ENCODE data around the gene AFF3. TPM values are rescaled to one million over a fixed set of nuclear protein-coding genes. Genes with fewer than 3 reads are reported as not detected.

Gene AFF3
- total and polyA plus RNA-seq, 5 donors, result 4.0 to 22.0 (median 17.8) TPM

DNA sequence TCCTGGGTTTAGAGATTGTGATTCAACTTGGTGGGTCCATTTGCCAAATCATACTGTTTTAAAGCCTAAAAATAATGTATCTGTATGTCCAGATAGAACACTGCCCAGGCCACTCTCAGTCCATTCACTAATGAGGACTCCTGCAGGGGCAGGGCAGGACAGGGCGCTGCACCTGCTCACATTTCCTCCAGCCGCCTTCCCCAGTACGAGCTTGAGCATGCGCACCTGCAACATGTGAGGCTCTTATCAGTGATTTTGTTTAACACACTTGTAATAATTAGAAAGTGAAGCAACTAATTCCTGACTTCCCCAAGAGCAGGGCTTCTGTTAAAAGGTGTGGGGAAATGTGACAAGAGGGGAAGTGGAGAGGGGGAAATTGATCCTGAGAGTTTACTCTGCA lies 89.7 kb downstream of the AFF3 start:
- ATAC-seq (no peak), DNase-seq (no peak)
- 85% methylated on average over 4 of the region's 4 CpGs for WGBS
- H3K27me3 ChIP-seq (ENCODE audit: control insufficient read depth, insufficient read depth), result no peaks in the 10 kb centered on the region
- intact Hi-C loops (cut with DNase I), result no loop called here
- no peaks in the 10 kb centered on the region for H3K4me1 ChIP-seq (ENCODE audit: control insufficient read depth, insufficient read depth, low read length)
- no peak overlapping the region for H3K4me3 ChIP-seq (ENCODE audit: low read length)
- no peaks in the 10 kb centered on the region for H3K9me3 ChIP-seq (ENCODE audit: control insufficient read depth, low read length)
- H3K27ac ChIP-seq (ENCODE audit: low read length), result no peak overlapping the region

DNA sequence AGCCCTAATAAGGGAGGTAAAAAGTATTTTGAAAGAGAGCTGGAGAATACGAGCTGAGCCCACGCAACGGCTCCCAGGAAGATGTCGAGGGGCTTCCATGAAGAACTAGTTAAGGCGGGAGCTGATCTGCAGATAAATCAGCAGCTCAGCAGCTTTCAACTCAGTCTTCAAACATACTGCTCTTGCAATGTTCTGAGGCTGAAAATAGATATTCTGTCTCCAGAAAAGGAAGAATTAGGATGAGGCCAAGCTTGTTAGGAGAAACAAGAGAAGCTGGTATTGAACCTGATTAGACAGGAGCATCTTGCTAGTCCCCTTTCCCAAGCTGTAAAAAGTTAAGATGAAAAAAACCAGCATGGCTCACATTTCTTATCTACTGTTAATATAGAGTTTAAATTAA lies 91.1 kb downstream of the AFF3 start:
- H3K4me1 ChIP-seq (ENCODE audit: control insufficient read depth, insufficient read depth, low read length), result no peaks in the 10 kb centered on the region
- no peaks in the 10 kb centered on the region for H3K9me3 ChIP-seq (ENCODE audit: control insufficient read depth, low read length)
- DNase-seq, result no peak
- no peak overlapping the region for H3K27ac ChIP-seq (ENCODE audit: low read length)
- H3K4me3 ChIP-seq (ENCODE audit: low read length), result no peak overlapping the region
- 90% methylated on average over 5 of the region's 5 CpGs for WGBS
- intact Hi-C loops (cut with DNase I), result no loop called here
- ATAC-seq, result no peak
- H3K27me3 ChIP-seq (ENCODE audit: control insufficient read depth, insufficient read depth), result no peaks in the 10 kb centered on the region

DNA sequence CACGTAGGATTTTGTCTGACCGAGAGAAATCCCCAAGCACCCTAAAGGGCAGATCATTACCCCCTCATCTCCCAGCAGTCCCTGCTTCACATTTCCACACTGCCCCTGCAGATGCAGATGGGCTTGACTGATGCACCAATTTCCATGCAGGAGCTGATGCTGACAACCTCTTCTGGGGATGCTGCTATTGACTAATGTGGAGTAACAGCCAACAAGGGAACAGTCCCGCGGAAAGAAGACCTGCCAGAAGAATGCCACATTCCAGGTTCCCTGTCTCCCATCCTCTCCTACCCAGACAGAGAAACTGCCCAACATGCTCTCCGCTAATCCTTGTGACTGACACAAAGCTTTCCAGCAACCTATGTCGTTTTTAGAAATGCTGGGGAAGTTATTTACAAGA lies 91.7 kb downstream of the AFF3 start:
- DNase-seq, result no peak
- Histone ChIP-seq H3K27ac (ENCODE audit: low read length) (no peak overlapping the region), H3K9me3 (ENCODE audit: control insufficient read depth, low read length) (no peaks in the 10 kb centered on the region), H3K4me3 (ENCODE audit: low read length) (no peak overlapping the region), H3K4me1 (ENCODE audit: control insufficient read depth, insufficient read depth, low read length) (no peaks in the 10 kb centered on the region), H3K27me3 (ENCODE audit: control insufficient read depth, insufficient read depth) (no peaks in the 10 kb centered on the region)
- 78% methylated on average over 6 of the region's 6 CpGs for WGBS
- intact Hi-C loops (cut with DNase I), result no loop called here
- ATAC-seq, result no peak

DNA sequence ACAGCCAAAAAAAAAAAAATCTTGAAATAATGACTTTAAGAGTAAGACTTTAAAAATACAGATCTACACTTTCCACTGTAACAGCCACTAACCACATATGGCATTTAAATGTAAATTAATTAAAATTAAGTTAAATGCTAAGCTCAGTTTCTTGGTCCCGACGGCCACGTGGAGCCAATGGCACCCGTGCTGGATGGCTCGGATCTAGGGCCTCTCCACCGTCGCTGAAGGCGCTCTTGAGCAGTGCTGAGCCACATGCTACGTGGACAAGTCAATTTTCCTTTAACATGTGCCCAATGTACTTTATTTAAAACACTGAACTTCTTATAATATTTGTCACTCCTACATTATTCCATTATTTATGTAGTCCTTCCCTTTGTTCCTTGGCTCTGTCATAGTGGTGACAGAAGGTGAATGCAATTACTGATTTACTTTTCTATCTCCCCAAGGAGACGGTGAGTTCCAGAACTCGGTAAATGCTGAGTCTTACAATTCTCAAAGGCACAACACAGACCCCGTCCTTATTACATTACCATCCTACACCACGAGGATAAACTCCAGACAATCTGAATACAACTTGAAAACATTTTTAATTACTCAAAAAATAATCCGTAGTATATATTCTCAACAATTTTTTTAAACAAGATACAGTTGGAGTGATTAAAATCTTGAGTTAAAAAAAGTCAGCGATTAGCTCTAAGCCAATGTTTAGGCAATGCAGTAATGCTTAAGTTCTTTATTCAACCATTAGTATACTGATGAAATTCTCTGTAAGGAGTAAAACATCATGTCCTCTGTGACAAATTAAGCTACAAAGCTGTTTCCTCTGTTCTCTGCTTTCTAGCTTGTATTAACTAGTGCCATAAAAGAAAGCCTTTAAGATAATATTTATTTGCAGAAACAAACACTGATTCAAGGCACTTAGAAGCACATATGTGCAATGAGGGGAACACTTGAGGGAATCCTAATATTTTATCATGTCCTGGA lies 95.1 kb downstream of the AFF3 start:
- intact Hi-C loops (cut with DNase I), result no loop called here
- H3K27ac ChIP-seq (ENCODE audit: low read length), result no peak overlapping the region
- H3K4me1 ChIP-seq (ENCODE audit: control insufficient read depth, insufficient read depth, low read length), result no peaks in the 10 kb centered on the region
- H3K9me3 ChIP-seq (ENCODE audit: control insufficient read depth, low read length), result no peaks in the 10 kb centered on the region
- H3K27me3 ChIP-seq (ENCODE audit: control insufficient read depth, insufficient read depth), result no peaks in the 10 kb centered on the region
- ATAC-seq (no peak), DNase-seq (no peak)
- WGBS, result 91% methylated on average over 15 of the region's 15 CpGs
- no peak overlapping the region for H3K4me3 ChIP-seq (ENCODE audit: low read length)

DNA sequence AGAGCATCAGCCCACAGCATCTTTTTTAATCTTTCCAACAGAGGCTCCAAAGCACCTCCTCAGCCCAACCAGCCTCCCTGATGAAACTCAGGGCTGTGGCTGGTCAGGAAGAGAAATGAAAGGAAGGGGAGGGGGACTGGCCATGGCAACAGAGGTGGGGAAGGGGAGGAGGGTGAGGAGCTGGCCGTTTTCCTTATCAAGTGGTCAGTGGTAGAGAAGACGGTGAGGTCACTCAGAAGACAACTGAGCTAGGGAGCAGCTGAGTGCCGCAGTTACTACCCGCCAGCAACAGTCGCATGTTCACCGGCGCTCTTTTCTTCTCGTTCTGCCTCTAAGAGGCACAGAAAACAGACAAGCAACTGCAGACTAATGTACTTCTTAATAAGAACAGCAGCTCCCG lies 97.4 kb downstream of the AFF3 start:
- DNase-seq (no peak), ATAC-seq (no peak)
- Histone ChIP-seq H3K4me1 (ENCODE audit: control insufficient read depth, insufficient read depth, low read length) (no peaks in the 10 kb centered on the region), H3K27ac (ENCODE audit: low read length) (no peak overlapping the region), H3K27me3 (ENCODE audit: control insufficient read depth, insufficient read depth) (no peaks in the 10 kb centered on the region), H3K9me3 (ENCODE audit: control insufficient read depth, low read length) (no peaks in the 10 kb centered on the region), H3K4me3 (ENCODE audit: low read length) (no peak overlapping the region)
- intact Hi-C loops (cut with DNase I), result no loop called here
- WGBS, result 65% methylated on average over 9 of the region's 9 CpGs

DNA sequence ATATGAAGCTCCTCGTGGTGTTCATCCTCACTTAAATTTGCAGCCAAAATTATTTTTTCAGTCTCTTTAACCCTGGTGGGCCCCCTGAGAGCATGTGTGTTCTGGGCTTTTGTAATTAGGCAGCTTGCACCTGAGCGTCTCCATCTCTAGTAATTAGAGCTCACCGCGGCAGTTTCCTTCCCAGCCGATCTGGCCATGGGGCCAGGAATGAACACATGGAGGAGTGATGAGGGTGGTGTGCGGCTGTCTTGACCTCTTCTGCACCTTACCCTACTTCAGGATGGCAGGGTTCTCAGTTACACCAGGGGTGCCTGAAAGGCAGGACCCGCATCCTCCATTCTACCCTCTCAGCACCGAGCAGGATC lies 98.5 kb downstream of the AFF3 start:
- Histone ChIP-seq H3K4me3 (ENCODE audit: low read length) (no peak overlapping the region), H3K27me3 (ENCODE audit: control insufficient read depth, insufficient read depth) (no peaks in the 10 kb centered on the region), H3K9me3 (ENCODE audit: control insufficient read depth, low read length) (no peaks in the 10 kb centered on the region), H3K27ac (ENCODE audit: low read length) (no peak overlapping the region), H3K4me1 (ENCODE audit: control insufficient read depth, insufficient read depth, low read length) (no peaks in the 10 kb centered on the region)
- WGBS, result 89% methylated on average over 8 of the region's 8 CpGs
- no peak for DNase-seq
- intact Hi-C loops (cut with DNase I), result no loop called here
- ATAC-seq, result no peak

DNA sequence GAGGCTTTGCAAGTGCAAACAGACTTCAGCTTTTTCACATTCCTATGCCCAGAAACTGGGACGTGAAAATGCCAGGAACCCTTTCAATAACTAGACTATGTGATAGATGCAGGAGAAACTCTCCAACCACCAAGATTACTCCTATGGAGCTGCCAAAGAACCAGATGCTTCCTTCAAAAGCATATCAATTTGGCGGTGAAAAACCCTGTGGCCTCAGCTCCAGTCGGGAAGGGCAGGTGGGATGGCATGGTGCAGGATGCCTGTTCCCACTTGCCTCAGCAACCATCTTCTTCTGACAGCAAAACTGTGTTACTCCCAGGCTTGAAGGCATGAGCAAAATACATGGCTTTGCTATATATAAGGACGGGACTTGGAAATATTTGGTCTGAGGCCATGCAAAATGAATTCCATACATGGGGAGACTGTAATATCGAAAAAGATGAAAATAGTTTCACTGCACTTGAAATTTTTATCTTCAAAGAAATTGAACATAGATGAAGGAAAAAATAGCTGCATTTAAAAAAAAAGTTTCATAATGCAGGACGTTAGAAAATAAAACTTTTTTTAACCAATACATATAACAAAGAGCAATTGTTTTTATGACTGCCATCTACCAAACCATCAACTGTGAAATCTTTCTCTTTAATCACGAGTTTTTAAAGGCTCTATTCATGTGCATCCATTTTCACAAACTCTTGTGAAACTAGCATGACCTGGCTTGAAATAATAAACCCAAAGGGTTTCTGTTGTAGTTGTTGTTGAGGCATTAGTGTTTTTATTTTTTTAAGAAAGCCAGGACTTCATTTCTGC lies 99.1 kb downstream of the AFF3 start:
- 74% methylated on average over 7 of the region's 7 CpGs for WGBS
- Histone ChIP-seq H3K27me3 (ENCODE audit: control insufficient read depth, insufficient read depth) (no peaks in the 10 kb centered on the region), H3K27ac (ENCODE audit: low read length) (no peak overlapping the region), H3K9me3 (ENCODE audit: control insufficient read depth, low read length) (no peaks in the 10 kb centered on the region), H3K4me1 (ENCODE audit: control insufficient read depth, insufficient read depth, low read length) (no peaks in the 10 kb centered on the region), H3K4me3 (ENCODE audit: low read length) (no peak overlapping the region)
- ATAC-seq, result no peak
- intact Hi-C loops (cut with DNase I), result no loop called here
- DNase-seq, result no peak

DNA sequence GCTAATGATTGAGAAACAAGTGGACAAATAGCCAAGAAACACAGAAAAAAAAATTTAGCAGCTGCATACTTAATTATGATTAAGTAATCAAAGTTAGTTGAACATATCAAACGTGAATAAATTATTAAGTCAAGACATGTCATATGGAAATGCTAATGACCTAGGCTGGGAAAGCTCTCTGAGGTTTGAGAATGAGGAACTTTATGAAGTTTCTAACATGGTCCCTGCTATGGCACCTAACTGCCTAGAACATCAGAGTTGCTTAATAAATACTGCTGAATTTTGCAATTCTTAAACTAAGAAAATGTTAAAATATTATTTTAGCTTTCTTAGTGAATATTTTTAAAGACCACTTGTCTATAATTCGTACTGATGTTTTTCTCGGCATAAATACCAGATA lies 99.8 kb downstream of the AFF3 start:
- intact Hi-C loops (cut with DNase I), result no loop called here
- Histone ChIP-seq H3K4me1 (ENCODE audit: control insufficient read depth, insufficient read depth, low read length) (no peaks in the 10 kb centered on the region), H3K27ac (ENCODE audit: low read length) (no peak overlapping the region), H3K9me3 (ENCODE audit: control insufficient read depth, low read length) (no peaks in the 10 kb centered on the region), H3K4me3 (ENCODE audit: low read length) (no peak overlapping the region), H3K27me3 (ENCODE audit: control insufficient read depth, insufficient read depth) (no peaks in the 10 kb centered on the region)
- ATAC-seq (no peak), DNase-seq (no peak)
- WGBS, result 80% methylated on average over 3 of the region's 3 CpGs

DNA sequence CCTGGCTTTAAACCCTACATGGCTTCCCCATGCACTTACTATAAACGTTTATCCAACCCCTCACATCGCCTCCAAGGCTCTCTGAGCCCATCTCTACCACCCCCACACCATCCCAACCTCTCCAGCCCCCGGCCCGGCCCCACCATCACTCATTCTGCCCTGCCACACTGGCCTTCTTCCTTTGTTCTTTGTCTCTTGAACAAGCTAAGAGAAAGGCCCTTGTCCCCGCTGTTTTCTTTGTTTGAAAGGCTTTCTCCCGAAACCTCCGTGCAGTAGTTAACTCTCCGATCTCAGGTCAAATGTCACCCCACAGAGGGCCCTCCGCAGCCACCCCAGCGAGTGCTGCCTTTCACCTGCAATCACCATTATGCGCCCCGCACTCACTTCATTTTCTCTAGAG lies 100.4 kb downstream of the AFF3 start:
- Histone ChIP-seq H3K4me3 (ENCODE audit: low read length) (no peak overlapping the region), H3K27ac (ENCODE audit: low read length) (no peak overlapping the region), H3K4me1 (ENCODE audit: control insufficient read depth, insufficient read depth, low read length) (no peaks in the 10 kb centered on the region), H3K27me3 (ENCODE audit: control insufficient read depth, insufficient read depth) (no peaks in the 10 kb centered on the region), H3K9me3 (ENCODE audit: control insufficient read depth, low read length) (no peaks in the 10 kb centered on the region)
- intact Hi-C loops (cut with DNase I), result no loop called here
- ATAC-seq (no peak), DNase-seq (no peak)
- 79% methylated on average over 12 of the region's 12 CpGs for WGBS

DNA sequence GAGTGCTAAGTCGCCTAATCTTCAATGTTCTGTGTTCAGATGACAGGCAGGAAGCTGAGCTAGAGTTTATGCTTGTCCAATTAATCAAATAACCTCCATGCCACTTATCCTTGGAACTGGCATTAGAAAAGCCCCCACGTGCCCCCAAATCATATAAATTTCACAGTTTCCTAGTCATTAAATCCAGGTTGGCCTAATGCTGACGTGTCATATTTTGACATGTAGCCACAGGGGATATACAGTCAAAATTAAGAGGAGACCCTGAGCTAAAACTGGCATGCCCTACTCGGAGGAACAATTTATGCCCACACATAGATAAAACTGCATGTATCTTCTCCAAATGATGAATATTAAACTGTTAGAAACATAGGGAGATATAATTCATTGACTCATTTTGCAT lies 101.0 kb downstream of the AFF3 start:
- no peak for ATAC-seq
- DNase-seq, result no peak

DNA sequence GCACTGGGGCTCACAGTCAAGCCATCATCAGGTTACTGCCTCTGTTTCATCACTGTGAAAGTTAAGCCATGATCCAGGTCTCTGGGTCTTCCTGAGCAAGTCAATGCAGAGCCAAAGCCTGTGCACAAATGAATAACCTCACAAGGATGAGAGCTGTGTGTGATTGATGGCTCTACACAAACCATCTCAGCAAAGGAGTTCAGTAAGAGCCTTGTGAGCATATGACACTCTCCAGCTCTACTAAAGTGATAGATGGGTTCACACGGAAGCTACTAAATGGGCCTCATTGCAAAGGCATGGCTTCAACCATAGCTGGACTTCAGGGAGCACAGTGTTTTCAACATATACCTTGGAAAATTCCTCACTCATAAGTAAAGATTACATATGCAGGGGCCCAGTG lies 101.5 kb downstream of the AFF3 start:
- Histone ChIP-seq H3K4me1 (ENCODE audit: control insufficient read depth, insufficient read depth, low read length) (no peaks in the 10 kb centered on the region), H3K9me3 (ENCODE audit: control insufficient read depth, low read length) (no peaks in the 10 kb centered on the region), H3K4me3 (ENCODE audit: low read length) (no peak overlapping the region), H3K27me3 (ENCODE audit: control insufficient read depth, insufficient read depth) (no peaks in the 10 kb centered on the region), H3K27ac (ENCODE audit: low read length) (no peak overlapping the region)
- intact Hi-C loops (cut with DNase I), result no loop called here
- DNase-seq, result no peak
- no peak for ATAC-seq
- WGBS, result 85% methylated on average over 1 of the region's 1 CpG

More for the DNA sequence above, 101.0 kb downstream of the AFF3 start:
- Histone ChIP-seq H3K4me3 (ENCODE audit: low read length) (no peak overlapping the region), H3K9me3 (ENCODE audit: control insufficient read depth, low read length) (no peaks in the 10 kb centered on the region), H3K27ac (ENCODE audit: low read length) (no peak overlapping the region), H3K4me1 (ENCODE audit: control insufficient read depth, insufficient read depth, low read length) (no peaks in the 10 kb centered on the region), H3K27me3 (ENCODE audit: control insufficient read depth, insufficient read depth) (no peaks in the 10 kb centered on the region)
- 85% methylated on average over 4 of the region's 4 CpGs for WGBS
- intact Hi-C loops (cut with DNase I), result no loop called here

Measured in right cardiac atrium (tissue), 5 donors.